Smooth muscle cell (in vitro differentiated cells): ENCODE data around the gene AP1G1. TPM values are rescaled to one million over a fixed set of nuclear protein-coding genes. Genes with fewer than 3 reads are reported as not detected.
A peak's percentile ranks its signal among the peaks of the same experiment; 100 is the strongest.

ENCODE experiments used
- DNase-seq: peaks from one replicate; lab custom pipeline; 2025; ENCODE audit not compliant: unreplicated experiment; lab: John Stamatoyannopoulos, UW
- H2AFZ ChIP-seq: fragments of 200-600 bp; sonication (generic); 2 replicates; pipeline ENCODE4 v1.6.0; 2016; ENCODE audit warnings: antibody characterized with exemption, low read depth, mild to moderate bottlenecking
- H3F3A ChIP-seq: fragments of 200-600 bp; sonication (generic); 2 replicates; pipeline ENCODE4 v1.6.0; 2017; ENCODE audit warnings: antibody characterized with exemption, low read depth
- H3K27ac ChIP-seq: fragments of 200-600 bp; sonication (generic); 2 replicates; pipeline ENCODE4 v1.5.1; 2016; ENCODE audit warnings: low read depth, mild to moderate bottlenecking
- H3K27me3 ChIP-seq: fragments of 200-600 bp; sonication (generic); 2 replicates; pipeline ENCODE4 v1.6.1; 2016; ENCODE audit warnings: low read depth, mild to moderate bottlenecking
- H3K36me3 ChIP-seq: fragments of 200-600 bp; sonication (generic); 2 replicates; pipeline ENCODE4 v1.5.1; 2016; ENCODE audit warnings: low read depth
- H3K4me1 ChIP-seq: fragments of 200-600 bp; sonication (generic); 2 replicates; pipeline ENCODE4 v1.5.1; 2016; ENCODE audit warnings: low read depth
- H3K4me2 ChIP-seq: fragments of 200-600 bp; sonication (generic); 2 replicates; pipeline ENCODE4 v1.6.0; 2016; ENCODE audit warnings: mild to moderate bottlenecking
- H3K4me3 ChIP-seq: fragments of 200-600 bp; sonication (generic); 2 replicates; pipeline ENCODE4 v1.5.1; 2016; ENCODE audit warnings: mild to moderate bottlenecking
- H3K79me2 ChIP-seq: fragments of 200-600 bp; sonication (generic); 2 replicates; pipeline ENCODE4 v1.6.0; 2016; ENCODE audit warnings: low read depth, mild to moderate bottlenecking
- H3K9ac ChIP-seq: fragments of 200-600 bp; sonication (generic); 2 replicates; pipeline ENCODE4 v1.6.0; 2016; ENCODE audit warnings: low read depth
- H3K9me3 ChIP-seq: fragments of 200-600 bp; sonication (generic); replicated peaks from 2 replicates; pipeline ENCODE4 v1.5.1; 2016; ENCODE audit warnings: low read depth
- H4K20me1 ChIP-seq: fragments of 200-600 bp; sonication (generic); 2 replicates; pipeline ENCODE4 v1.6.0; 2016; ENCODE audit warnings: low read depth
- CTCF ChIP-seq: fragments of 200-600 bp; sonication (generic); IDR thresholded peaks from 2 replicates; pipeline ENCODE4 v1.5.1; 2017; ENCODE audit warnings: borderline replicate concordance, mild to moderate bottlenecking, antibody characterized with exemption; ENCODE audit not compliant: insufficient read depth, poor library complexity, severe bottlenecking
- WGBS: methylation state at CpG from one replicate; pipeline ENCODE4 v1.1.7; 2016; ENCODE audit warnings: low lambda C conversion rate; 5-methylcytosine and 5-hydroxymethylcytosine counted together
- polyA plus RNA-seq: library from polyadenylated mRNA; unstranded; fragments of >200 nt; fragmentation: Nextera tagmentation; extraction: Ambion mirVana; gene quantifications from 2 replicates; pipeline ENCODE4 v1.2.1, GENCODE V29; 2016
- total RNA-seq: library from RNA; depleted of rRNA; stranded (reverse); fragments of >200 nt; gene quantifications from 2 replicates; pipeline ENCODE4 v1.2.3, GENCODE V29; 2014

The AP1G1 gene
- total and polyA plus RNA-seq, 2 experiments from 2014 or later = 17.1 to 84.4 TPM

GRCh38 chr16:71845639-71846430 is 37.2 kb upstream of the AP1G1 start, which contains the start of gene ATXN1L:
Gene ATXN1L (plus strand): TSS chr16:71845976. CDS start chr16:71849741, 3,765 bp downstream.
- Histone ChIP-seq H3K27me3 (no peaks in the 10 kb centered on the region), H3K4me2 (peak within 1 kb of the TSS; percentile 99), H3K9ac (peak within 1 kb of the TSS; percentile 98), H3K9me3 (no peaks in the 10 kb centered on the region), H3K79me2 (peaks cover 28% of the 10 kb centered on the region), H4K20me1 (peaks cover 10% of the 10 kb centered on the region), H3K36me3 (peaks cover 5% of the 10 kb centered on the region), H3K27ac (peak within 1 kb of the TSS; percentile 65), H2AFZ (peak within 1 kb of the TSS; percentile 82), H3F3A (no peaks in the 10 kb centered on the region), H3K4me3 (peak within 1 kb of the TSS; percentile 100), H3K4me1 (peaks cover 7% of the 10 kb centered on the region)
- under 1% methylated on average over 56 of the region's 62 CpGs for WGBS
- TF ChIP-seq CTCF = no peak
- peak; percentile 77 for DNase-seq

- H3K27me3 ChIP-seq = no peaks in the 10 kb centered on the region
- no peak for DNase-seq
- no peak overlapping the region for H2AFZ ChIP-seq
- peaks cover 28% of the 10 kb centered on the region for H3K79me2 ChIP-seq
- no peak overlapping the region for H3K27ac ChIP-seq
- no peak overlapping the region for H3K4me2 ChIP-seq
- H3K36me3 ChIP-seq = peaks cover 5% of the 10 kb centered on the region
- H3K9ac ChIP-seq = no peak overlapping the region
- H3F3A ChIP-seq = no peaks in the 10 kb centered on the region
- H4K20me1 ChIP-seq = peaks cover 10% of the 10 kb centered on the region
- H3K9me3 ChIP-seq = no peaks in the 10 kb centered on the region
- 94% methylated on average over 2 of the region's 2 CpGs for WGBS
- peaks cover 7% of the 10 kb centered on the region for H3K4me1 ChIP-seq
- TF ChIP-seq CTCF = no peak
- no peak overlapping the region for H3K4me3 ChIP-seq
Measured at GRCh38 chr16:71843572-71843971, 34.9 kb upstream of the AP1G1 start.

GRCh38 chr16:71840052-71840451 is 31.4 kb upstream of the AP1G1 start:
- 61% methylated on average over 7 of the region's 7 CpGs for WGBS
- no peak for DNase-seq

More at GRCh38 chr16:71840052-71840451, 31.4 kb upstream of the AP1G1 start:
- no peak overlapping the region for H3K4me3 ChIP-seq
- no peak overlapping the region for H3K9ac ChIP-seq
- H3K27me3 ChIP-seq = no peaks in the 10 kb centered on the region
- no peak for TF ChIP-seq CTCF
- no peaks in the 10 kb centered on the region for H3K79me2 ChIP-seq
- H4K20me1 ChIP-seq = no peaks in the 10 kb centered on the region
- no peak overlapping the region for H3K27ac ChIP-seq
- H3F3A ChIP-seq = no peaks in the 10 kb centered on the region
- no peaks in the 10 kb centered on the region for H3K4me1 ChIP-seq
- H3K4me2 ChIP-seq = no peak overlapping the region
- no peaks in the 10 kb centered on the region for H3K36me3 ChIP-seq
- H3K9me3 ChIP-seq = no peaks in the 10 kb centered on the region
- no peak overlapping the region for H2AFZ ChIP-seq
